KBM-7 (cell line): Measurements from ENCODE around the gene HELZ.
A peak's percentile ranks its signal among the peaks of the same experiment; 100 is the strongest.
"Not testable (repeated sequence)": the region's sequence is repeated elsewhere in the genome, so short reads cannot be mapped to it uniquely, and the experiment has no call there.

Source experiments
- DNase-seq: peaks from one replicate; pipeline ENCODE4 v3.0.0-alpha.2; 2015
- in situ Hi-C: fragments of 300-500 bp; cut with MboI; formaldehyde crosslinking; loops from 2 replicates; pipeline ENCODE4 v1.14.3; 2020; ENCODE audit warnings: low sequenced_read_pairs, low pct_unique_long_range_greater_than_20kb, mixed read lengths

HELZ gene

GRCh38 chr17:67129283-67129682 lies 115.7 kb downstream of the HELZ start:
- in situ Hi-C loops: no loop called here
- DNase-seq: no peak

DNA sequence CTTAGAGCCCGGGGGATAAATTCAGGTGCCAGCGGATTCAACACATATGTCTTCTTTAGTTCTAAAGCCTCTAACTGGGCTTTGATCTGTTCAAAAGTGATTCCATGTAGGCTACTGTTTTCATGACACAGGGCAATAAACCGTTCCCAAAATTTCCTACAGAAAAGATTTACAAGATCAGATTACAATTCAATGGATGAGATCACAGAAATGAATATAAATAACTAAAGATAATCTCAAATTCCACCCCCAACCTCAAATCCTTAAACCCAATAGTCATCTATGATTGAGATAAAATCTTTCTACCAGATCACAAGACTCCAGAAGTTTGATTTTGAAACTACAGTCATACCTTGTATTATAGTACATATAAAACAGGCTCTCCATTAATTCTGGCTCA lies 116.3 kb downstream of the HELZ start:
- in situ Hi-C loops: no loop called here

DNA sequence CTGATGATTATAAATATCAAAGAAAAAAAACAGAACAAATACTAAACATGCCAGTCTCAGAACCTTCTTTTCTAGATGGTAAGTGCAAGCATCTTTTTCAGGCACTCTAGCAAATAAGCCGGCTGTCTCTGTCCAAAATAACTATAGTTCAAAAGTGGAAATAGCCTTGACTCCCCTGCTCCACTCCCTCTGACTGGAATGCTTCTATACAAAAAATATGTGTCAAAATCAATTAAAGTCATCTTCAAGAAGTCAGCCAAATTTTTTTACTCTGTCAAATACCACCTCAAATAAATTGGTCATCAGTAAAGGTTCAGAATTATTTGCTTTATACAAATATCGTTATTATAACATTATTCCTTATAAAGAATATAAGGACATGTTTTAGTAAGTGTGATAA lies 117.1 kb downstream of the HELZ start:
- in situ Hi-C loops: no loop called here
- no peak for DNase-seq

More for the DNA sequence above, 116.3 kb downstream of the HELZ start:
- DNase-seq: no peak

- peak; percentile 64 for DNase-seq
- in situ Hi-C loops: no loop called here
Measured at GRCh38 chr17:67126983-67127382, 118.0 kb downstream of the HELZ start.

DNA sequence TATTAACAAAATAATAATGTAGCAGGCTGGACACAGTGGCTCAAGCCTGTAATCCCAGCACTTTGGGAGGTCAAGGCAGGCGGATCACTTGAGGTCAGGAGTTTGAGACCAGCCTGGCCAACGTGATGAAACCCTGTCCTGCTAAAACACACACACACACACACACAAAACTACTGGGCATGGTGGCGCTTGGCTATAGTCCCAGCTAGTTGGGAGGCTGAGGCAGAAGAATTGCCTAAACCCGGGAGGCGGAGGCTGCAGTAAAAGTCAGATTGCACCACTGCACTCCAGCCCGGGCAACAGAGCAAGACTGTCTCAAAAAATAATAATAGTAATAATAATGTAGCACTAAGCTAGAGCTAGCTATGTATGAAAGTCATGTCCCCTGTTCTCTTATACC lies 118.5 kb downstream of the HELZ start:
- DNase-seq, in situ Hi-C loops: not testable (repeated sequence)

- DNase-seq: no peak
- in situ Hi-C loops: no loop called here
Measured at GRCh38 chr17:67125924-67126323, 119.1 kb downstream of the HELZ start.

- DNase-seq: no peak
- in situ Hi-C loops: no loop called here
Measured at GRCh38 chr17:67125417-67125816, 119.6 kb downstream of the HELZ start.

DNA sequence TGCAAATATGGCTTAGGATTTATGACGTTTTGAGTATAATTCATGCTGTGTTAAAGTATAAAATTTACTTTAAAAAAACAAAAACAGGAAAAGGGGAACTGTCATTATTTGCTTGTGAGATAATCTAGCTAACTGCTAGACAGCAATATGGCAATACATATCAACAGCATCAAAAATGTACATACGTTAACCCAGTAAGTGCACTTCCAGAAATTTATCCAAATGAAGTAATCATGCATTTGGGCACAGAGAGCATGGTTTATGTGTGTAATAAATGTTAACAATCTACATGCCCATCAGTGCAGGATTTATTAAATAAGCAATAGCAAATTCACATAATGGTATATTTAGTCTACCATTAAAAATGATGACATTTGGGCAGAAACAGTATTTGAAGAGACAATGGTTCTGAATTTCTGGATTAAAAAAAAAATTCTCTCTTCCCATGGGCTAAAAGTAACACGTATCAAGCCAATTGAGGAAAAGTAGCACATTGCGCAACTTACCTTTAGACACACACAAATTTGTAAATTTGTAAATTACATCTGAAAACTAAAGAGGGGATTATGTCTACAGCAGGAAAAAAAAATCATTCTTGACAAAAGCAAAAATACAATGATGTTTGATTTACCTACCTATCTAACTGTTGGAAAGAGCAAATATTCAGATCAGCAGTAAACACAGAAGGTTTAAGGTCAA lies 120.4 kb downstream of the HELZ start:
- no peak for DNase-seq
- in situ Hi-C loops: no loop called here

- in situ Hi-C loops: no loop called here
- no peak for DNase-seq
Measured at GRCh38 chr17:67123699-67124098, 121.3 kb downstream of the HELZ start.

DNA sequence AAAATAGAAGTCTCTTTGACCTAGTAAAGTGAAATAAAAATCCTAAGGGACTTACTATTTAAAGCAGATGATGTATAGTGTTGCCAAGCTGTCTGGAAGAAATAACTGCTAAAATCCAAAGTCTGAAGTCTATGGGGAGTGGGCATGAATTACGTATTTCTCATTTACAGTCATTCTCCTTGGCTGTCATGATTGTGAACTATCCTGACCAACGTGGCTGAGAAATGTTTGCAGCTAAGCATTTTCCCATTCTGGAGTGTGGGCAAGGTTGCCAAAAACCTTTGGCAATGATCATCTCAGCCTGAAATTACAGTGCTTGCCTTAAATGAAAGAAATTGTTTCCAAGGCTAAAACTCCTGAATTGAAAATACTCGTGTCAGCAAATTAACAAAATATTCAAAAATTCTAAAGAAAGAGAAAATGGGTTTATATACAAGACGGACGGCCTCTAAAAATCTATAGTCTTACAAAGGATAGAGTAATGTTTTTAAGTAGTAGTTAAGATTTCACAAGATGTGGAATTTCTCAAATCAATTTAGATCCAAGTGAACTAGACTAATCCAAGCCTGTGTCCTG lies 123.6 kb downstream of the HELZ start:
- in situ Hi-C loops: no loop called here

GRCh38 chr17:67119102-67119501 lies 125.9 kb downstream of the HELZ start:
- no peak for DNase-seq
- in situ Hi-C loops: no loop called here

More for the DNA sequence above, 123.6 kb downstream of the HELZ start:
- DNase-seq: no peak

- DNase-seq: no peak
- in situ Hi-C loops: no loop called here
Measured at GRCh38 chr17:67116045-67116575, 128.9 kb downstream of the HELZ start.

DNA sequence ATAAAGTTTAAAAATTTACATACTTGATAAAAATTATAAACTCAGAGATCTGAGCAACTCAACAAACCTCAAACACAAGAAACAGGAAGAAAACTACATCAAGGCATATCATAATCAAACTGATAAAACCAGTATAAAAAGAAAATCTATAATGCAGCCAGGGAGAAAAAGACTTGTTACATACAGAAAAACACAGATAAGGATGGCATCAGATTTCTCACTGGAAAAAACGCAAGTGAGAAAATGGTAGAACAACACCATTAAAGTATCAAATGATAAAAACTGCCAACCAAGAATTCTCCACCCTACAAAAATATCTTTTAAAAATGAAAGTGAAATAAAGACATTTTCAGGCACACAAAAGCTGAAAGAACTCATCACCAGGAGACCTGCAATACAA lies 129.6 kb downstream of the HELZ start:
- no peak for DNase-seq
- in situ Hi-C loops: no loop called here

DNA sequence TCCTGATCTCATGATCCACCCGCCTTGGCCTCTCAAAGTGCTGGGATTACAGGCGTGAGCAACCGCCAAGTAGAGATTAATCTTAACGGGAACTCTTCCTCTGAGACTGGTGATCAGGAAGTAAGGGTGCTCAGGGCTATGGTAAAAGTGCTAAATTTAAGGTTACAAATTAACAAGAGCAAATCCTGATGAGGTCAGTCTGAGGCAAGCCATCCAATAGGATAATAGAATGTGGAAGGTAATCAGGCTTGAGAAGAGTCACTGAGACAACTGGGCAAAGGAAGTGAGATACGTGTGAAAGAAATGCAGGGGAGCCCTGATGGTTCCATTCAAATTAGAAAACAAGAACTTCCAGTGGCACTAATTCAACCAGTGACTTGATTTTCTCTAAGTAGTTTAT lies 131.5 kb downstream of the HELZ start:
- in situ Hi-C loops: no loop called here
- no peak for DNase-seq

GRCh38 chr17:67111808-67112207 lies 133.2 kb downstream of the HELZ start:
- DNase-seq: no peak
- in situ Hi-C loops: no loop called here

DNA sequence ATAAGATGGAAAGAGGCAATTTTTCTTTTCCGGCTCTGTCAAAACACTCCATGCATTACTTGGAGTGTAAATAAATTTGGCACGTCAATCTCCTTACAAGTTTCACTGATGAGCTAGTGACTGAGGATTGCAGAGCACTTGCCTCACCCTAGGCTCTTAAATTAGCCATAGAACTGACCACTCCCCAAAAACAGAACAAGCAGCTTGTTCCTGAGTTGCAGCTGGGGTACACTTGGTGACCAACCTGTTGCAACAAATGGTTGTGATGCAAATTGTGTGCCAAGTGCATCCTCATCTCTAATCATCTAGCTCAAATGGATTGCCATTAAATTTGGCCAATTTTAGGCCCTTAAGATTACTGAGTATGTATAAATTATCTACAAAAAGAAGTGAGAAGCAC lies 133.7 kb downstream of the HELZ start:
- in situ Hi-C loops: no loop called here
- no peak for DNase-seq

DNA sequence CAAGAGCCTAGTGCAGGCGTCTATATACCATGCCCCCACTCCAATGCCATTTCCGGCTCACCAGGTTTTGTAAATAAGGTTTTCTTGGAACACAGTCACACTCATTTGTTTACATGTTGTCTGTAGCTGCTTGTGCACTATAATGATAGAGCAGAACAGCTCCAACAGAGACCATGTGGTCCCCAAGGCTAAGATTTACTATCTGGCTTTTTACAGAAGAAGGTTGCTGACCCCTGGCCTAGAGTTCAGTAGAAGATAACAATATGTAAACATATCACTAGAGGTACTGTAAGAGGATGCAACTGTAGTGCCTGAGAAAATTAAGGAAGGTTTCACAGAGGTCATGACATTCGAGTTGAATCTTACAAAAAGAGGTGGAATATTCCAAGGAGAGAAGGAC lies 134.4 kb downstream of the HELZ start:
- DNase-seq: no peak
- in situ Hi-C loops: no loop called here

GRCh38 chr17:67109111-67109510 lies 135.9 kb downstream of the HELZ start:
- DNase-seq: no peak
- in situ Hi-C loops: no loop called here

DNA sequence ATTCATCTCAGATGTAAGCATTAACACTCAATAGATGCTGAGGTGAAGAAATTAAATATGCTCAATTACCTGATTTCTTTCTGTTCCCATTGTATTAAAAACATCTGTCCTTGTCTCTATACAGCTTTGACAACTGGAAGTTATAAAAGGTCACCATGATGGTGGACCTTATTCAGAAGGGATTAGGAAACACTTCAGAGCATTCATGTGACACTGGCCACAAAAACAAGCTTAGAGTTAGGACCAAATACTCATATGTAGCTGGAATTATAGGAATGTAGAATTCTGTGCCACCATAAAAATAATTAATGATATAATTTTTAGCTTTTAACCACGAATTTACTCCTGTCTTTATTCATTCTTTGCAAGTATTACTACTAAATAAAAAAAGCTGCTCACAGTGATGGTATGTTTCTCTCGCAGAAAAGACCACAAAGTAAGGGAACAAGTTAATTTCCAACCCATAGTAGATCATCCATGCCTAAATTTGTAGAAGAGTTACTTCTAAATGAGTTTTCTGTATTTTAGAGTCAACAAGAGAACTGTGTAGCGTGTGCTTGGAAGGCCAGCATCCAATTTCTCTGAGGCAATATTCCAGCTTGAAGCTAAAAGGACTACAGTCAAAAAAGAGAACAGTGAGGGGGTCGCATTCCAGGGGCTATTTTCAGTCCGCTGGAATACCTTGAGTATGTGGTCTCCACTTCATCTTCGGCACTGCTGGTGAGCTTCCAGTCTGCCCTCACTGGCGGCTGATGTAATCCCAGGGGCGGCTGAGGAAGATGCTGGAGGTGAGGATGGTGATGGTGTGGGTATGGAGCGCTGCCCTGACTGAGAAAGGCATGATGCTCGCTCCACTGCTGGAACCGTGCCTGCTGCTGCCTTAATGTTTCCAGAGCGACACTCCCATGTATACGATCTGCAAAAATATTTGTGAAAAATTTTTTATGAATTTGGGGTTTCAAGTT lies 136.9 kb downstream of the HELZ start:
- in situ Hi-C loops: no loop called here
- no peak for DNase-seq

DNA sequence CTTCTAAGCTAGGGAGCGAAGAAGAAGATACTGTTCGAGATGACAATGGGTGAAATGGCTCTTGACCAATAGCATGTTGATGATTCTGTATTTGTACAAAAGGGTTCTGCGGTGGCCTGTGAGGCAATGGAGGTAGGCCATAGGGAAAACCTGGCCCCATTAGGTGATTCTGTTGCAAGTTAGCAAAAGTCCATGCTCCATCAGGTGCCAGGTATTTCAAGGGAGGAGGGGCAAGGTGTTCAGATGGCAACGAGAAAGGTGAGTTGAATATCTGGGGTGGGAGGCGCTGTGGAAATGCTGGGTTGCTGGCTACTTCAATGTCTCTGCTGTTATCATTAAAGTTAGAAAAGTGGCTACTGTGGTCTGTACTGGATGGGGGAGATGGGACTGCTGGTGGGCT lies 137.8 kb downstream of the HELZ start:
- no peak for DNase-seq
- in situ Hi-C loops: no loop called here
